Measurements from ENCODE around the gene LIMCH1. TPM values are rescaled to one million over a fixed set of nuclear protein-coding genes. Genes with fewer than 3 reads are reported as not detected.

LIMCH1 gene
- polyA plus RNA-seq, 1 donor (not counting 4 experiments of a cell fraction or from before 2014, with no cell fraction given) = 1.1 TPM

DNA sequence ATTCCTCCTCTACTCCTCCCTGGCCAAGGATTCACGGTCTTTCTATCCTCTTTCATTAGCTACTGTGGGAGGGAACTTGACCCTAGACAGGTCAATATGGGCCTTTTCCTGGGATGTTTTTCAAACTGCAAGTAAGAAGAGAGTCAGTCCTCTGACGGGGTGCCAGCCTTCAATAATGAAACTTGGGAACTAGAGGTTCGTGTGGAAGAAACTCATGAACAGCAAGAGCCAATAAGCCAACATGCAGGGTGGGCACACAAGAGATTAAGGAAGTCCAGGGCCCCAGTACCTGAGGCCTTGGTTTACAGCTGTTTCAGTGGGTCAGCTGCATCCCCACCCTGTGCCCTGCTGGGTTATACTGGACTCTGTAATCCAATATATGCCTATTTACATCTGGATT is 49.3 kb downstream of the LIMCH1 start:
- H3K79me2 ChIP-seq (ENCODE audit: control insufficient read depth, insufficient read depth, low read length) = no peaks in the 10 kb centered on the region
- TF ChIP-seq EZH2 (IDR thresholded peaks at IDR 0.05; ENCODE audit: low read length) = no peak
- TF ChIP-seq, protein P1, sequence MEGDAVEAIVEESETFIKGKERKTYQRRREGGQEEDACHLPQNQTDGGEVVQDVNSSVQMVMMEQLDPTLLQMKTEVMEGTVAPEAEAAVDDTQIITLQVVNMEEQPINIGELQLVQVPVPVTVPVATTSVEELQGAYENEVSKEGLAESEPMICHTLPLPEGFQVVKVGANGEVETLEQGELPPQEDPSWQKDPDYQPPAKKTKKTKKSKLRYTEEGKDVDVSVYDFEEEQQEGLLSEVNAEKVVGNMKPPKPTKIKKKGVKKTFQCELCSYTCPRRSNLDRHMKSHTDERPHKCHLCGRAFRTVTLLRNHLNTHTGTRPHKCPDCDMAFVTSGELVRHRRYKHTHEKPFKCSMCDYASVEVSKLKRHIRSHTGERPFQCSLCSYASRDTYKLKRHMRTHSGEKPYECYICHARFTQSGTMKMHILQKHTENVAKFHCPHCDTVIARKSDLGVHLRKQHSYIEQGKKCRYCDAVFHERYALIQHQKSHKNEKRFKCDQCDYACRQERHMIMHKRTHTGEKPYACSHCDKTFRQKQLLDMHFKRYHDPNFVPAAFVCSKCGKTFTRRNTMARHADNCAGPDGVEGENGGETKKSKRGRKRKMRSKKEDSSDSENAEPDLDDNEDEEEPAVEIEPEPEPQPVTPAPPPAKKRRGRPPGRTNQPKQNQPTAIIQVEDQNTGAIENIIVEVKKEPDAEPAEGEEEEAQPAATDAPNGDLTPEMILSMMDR (optimal IDR thresholded peaks at IDR 0.05 in 1 of 3, IDR thresholded peaks at IDR 0.05 in 1 of 3, conservative IDR thresholded peaks at IDR 0.05 in 1 of 3; ENCODE audit: extremely low read depth in 1 of 3, insufficient read depth in 2 of 3, low read length in 3 of 3) = no peak
- no peak overlapping the region for H3K4me2 ChIP-seq (ENCODE audit: control insufficient read depth, extremely low read depth, insufficient read depth, low read depth, low read length)
- H3K9me1 ChIP-seq (ENCODE audit: control insufficient read depth, extremely low read depth, insufficient read depth, low read length) = no peaks in the 10 kb centered on the region
- FAIRE-seq (no peak), DNase-seq (ENCODE audit: low read depth, low spot score) (no peak)
- no peaks in the 10 kb centered on the region for H3K9me3 ChIP-seq (ENCODE audit: control insufficient read depth, low read depth, low read length)
- no peak overlapping the region for H3K9ac ChIP-seq (ENCODE audit: control insufficient read depth, extremely low read depth, insufficient read depth, low read length)
- no peaks in the 10 kb centered on the region for H4K20me1 ChIP-seq (ENCODE audit: control insufficient read depth, extremely low read depth, insufficient read depth, low read length)
- no peak overlapping the region for H3K27ac ChIP-seq (ENCODE audit: control insufficient read depth, insufficient read depth, low read length)
- H3K27me3 ChIP-seq (ENCODE audit: control insufficient read depth, extremely low read depth, insufficient read depth, low read length) = no peaks in the 10 kb centered on the region
- no peak overlapping the region for H3K4me3 ChIP-seq (ENCODE audit: control insufficient read depth in 2 of 3, extremely low read depth in 1 of 3, insufficient read depth in 2 of 3, low read depth in 1 of 3, low read length in 3 of 3)
- H2AFZ ChIP-seq (ENCODE audit: control insufficient read depth, low read length) = no peak overlapping the region
- dilution Hi-C loops (cut with MboI; ENCODE audit: extremely low pct_ligation_motif_present, low sequenced_read_pairs) = no loop called here
- H3K36me3 ChIP-seq (ENCODE audit: control insufficient read depth in 2 of 2, extremely low read depth in 1 of 2, insufficient read depth in 2 of 2, low read length in 2 of 2) = no peaks in the 10 kb centered on the region
- H3K4me1 ChIP-seq (ENCODE audit: control insufficient read depth, extremely low read depth, insufficient read depth, low read length) = no peaks in the 10 kb centered on the region

- Histone ChIP-seq H3K4me2 (ENCODE audit: control insufficient read depth, extremely low read depth, insufficient read depth, low read depth, low read length) (no peak overlapping the region), H3K79me2 (ENCODE audit: control insufficient read depth, insufficient read depth, low read length) (no peaks in the 10 kb centered on the region), H3K9me1 (ENCODE audit: control insufficient read depth, extremely low read depth, insufficient read depth, low read length) (no peaks in the 10 kb centered on the region), H3K4me3 (ENCODE audit: control insufficient read depth in 2 of 3, extremely low read depth in 1 of 3, insufficient read depth in 2 of 3, low read depth in 1 of 3, low read length in 3 of 3) (no peak overlapping the region), H3K4me1 (ENCODE audit: control insufficient read depth, extremely low read depth, insufficient read depth, low read length) (no peaks in the 10 kb centered on the region), H3K27ac (ENCODE audit: control insufficient read depth, insufficient read depth, low read length) (no peak overlapping the region), H3K9me3 (ENCODE audit: control insufficient read depth, low read depth, low read length) (no peaks in the 10 kb centered on the region), H2AFZ (ENCODE audit: control insufficient read depth, low read length) (no peak overlapping the region), H3K27me3 (ENCODE audit: control insufficient read depth, extremely low read depth, insufficient read depth, low read length) (no peaks in the 10 kb centered on the region), H3K36me3 (ENCODE audit: control insufficient read depth in 2 of 2, extremely low read depth in 1 of 2, insufficient read depth in 2 of 2, low read length in 2 of 2) (no peaks in the 10 kb centered on the region), H3K9ac (ENCODE audit: control insufficient read depth, extremely low read depth, insufficient read depth, low read length) (no peak overlapping the region), H4K20me1 (ENCODE audit: control insufficient read depth, extremely low read depth, insufficient read depth, low read length) (no peaks in the 10 kb centered on the region)
- no peak for DNase-seq (ENCODE audit: low read depth, low spot score)
- FAIRE-seq = no peak
- TF ChIP-seq, protein P1 (optimal IDR thresholded peaks at IDR 0.05 in 1 of 3, IDR thresholded peaks at IDR 0.05 in 1 of 3, conservative IDR thresholded peaks at IDR 0.05 in 1 of 3; ENCODE audit: extremely low read depth in 1 of 3, insufficient read depth in 2 of 3, low read length in 3 of 3) = no peak
- no peak for TF ChIP-seq EZH2 (IDR thresholded peaks at IDR 0.05; ENCODE audit: low read length)
- dilution Hi-C loops (cut with MboI; ENCODE audit: extremely low pct_ligation_motif_present, low sequenced_read_pairs) = no loop called here
These were observed 52.6 kb downstream of the LIMCH1 start for GRCh38 chr4:41590591-41590990.

Data from keratinocyte (primary cell).